NCI-H446 (cell line): ENCODE measurements around the gene FAM131B.

Source experiments
- DNase-seq, 2 experiments: peaks; one replicate each; lab custom pipeline; 2025; lab: John Stamatoyannopoulos, UW

The FAM131B gene

GRCh38 chr7:143359771-143360353 is 2.7 kb downstream of the FAM131B start:
- no peak for DNase-seq

DNA sequence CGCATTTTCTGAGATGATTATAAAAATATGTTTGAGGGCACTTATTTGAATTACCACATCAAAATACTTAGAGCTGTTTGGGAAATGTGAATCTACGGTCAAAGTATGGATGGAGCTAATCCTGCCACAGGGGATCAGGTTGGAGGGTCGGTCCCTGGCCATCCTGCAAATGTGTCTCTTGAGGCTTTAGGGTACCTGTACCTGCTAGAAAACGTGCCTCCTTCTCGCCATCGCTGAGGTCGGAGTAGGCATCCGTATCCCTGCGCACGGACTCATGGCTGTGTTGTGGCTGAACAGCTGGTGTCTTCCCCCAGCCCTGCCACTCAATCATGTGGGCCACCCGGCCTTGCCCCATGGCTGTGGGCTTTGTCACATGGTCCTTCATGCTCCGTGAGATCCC is 3.9 kb downstream of the FAM131B start:
- no peak for DNase-seq

- DNase-seq, result no peak
Observed at GRCh38 chr7:143356414-143357050, 6.0 kb downstream of the FAM131B start.

DNA sequence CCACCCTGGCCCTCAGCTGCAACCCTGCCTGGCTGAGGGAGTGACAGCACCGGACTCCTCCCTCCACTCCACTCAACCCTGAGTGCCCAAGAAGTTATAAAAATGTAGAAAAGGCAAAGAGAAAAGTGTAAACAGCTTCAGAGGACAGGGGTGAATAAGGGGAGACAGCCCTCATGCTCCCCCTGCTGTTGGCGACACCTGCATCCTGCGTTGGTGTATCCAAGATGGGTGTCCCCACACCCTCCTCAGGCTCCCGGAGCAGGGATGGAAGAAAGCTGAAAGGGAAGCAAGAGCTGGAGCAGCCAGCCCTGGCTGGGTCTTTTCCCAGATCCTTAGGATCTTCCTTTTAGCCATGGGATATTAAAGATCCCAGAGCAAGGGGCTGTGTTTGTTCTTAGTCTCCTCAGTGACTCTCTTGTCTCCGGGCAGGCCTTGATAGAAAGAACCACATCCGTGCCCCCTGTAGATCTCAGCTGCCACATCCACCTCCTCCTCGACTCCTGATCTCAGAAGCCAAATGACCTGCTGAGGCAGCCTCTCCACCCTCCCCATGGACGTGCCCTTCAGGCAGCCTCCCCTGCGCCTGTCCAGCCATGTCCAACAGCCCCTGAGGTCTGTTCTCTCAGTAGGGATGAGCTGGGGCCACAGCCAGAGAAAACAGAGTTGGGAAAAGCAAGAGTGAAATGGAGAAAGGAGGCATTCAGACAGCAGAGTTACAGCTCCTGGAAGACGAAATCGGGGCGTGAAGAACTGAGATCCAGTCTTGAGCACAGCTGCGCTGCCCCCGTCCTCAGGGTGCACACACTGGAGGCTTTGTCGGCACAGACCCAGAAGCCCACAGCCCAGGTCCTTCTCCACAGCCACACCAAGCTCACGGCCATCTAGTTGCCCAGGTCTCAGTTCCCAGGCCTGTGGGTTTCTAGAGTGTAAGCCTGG is 6.8 kb downstream of the FAM131B start:
- no peak for DNase-seq

DNA sequence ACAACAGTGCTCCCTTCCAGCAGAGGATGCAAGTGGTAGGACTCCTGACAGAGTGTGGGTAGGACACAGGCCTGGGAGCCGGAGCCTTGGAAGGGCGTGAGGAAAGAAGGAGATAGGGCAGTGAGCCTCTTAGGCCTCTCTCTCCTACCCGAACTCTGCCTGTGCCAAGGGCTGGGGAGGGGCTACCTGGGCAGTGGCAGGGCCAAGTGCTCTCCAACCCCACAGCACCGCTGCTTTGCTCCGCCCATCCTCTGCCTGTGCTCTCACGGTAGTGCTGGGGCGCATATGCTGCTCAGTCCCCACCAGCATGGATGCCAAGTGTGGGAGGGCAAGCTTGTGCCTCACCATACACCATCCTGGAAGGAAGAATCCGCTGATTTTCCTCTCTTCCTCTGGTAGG is 7.5 kb downstream of the FAM131B start:
- no peak for DNase-seq

DNA sequence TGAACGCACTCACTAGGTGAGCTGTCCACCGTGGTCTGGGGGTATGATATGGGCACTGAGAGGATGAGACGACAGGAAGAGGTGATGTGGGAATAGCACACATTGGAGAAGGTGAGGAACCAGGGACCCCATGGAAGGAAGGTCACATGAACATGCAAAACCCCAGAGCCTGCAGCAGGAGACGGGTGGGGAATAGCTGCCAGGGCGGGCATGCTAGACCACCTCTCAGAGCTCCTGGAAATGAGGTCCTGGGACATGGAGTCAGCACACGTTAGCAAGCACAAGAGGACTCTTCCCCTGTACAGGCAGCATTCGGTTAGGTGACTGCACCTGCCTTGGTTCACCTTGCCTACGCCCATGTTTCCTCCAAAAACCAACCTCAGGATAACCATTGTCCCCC is 8.1 kb downstream of the FAM131B start:
- DNase-seq, result no peak

DNA sequence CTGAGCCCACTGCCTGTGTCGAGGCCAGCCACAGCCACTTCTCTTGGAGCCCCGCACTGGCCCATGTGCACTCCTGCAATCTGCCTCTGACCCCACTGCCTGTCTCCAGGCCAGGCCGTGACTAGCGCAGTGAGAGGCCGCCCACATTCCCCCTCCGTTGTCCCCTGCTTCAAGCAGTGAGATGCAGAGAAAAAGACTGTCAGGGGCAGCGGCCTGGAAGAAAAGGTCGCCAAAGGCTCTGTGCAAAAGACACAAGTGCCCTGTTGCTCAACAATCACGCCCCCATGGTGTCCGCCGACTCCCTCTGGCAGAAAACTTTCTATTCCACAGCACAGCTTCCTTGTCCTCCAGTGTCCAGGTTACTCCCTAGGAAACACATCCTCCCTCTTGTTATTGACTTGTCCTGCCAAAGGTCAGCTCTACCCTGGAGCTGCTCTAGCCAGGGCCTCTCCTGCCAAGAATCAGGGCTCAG is 9.9 kb downstream of the FAM131B start:
- no peak for DNase-seq

DNA sequence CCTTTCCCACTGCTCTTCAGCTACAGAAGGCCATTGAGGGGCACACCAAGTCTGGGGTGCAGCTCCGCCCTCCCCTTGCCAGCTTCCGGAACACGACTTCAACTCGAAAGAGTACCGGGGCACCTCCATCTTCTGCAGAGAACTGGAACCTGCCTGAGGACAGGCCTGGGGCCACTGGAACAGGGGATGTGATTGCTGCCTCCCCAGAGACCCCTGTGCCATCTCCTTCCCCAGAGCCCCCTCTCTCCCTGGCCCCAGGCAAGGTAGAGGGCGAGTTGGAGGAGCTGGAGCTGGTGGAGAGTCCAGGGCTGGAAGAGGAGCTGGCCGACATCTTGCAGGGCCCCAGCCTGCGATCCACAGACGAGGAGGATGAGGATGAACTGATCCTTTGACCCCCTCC is 10.9 kb downstream of the FAM131B start:
- no peak for DNase-seq

DNA sequence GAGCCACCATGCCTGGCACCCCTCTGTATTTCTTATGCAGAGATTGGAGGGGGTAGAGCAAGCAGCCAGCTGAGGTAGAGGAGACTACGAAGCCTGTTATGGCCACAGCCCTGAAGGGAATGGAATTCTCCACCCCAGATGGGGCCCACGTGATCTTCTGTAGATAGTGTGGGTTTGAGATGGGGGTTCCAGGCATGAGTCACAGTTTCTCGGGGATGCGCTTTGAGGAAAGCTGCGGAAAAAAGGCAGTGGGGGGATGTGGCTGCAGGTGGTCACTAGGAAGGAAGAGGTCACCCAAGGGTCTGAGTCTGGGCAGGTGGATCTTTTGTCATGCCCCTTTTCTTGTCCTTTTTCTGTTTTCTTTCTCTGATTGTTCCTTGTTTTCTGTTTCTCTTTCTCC is 11.5 kb downstream of the FAM131B start:
- no peak for DNase-seq

- no peak for DNase-seq
Observed at GRCh38 chr7:143347950-143348349, 14.6 kb downstream of the FAM131B start.

DNA sequence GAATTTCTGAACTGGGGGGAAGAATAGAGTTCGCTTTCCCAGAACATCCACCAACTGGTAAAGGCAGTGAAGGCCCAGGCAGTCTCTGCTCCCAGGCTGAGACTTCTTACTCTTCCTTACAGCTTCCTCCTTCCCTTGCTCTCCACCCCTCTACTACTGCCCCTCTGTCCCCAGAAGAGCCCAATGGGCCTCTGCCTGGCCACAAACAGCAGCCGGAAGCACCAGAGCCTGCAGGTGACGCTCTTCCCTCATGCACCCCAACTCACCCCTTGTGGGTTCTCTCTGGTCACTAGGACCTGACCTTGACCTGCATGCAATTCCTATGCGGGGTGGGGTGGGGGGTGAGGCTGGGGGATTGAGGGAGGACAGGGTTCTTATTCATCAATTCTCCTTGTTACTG is 16.5 kb downstream of the FAM131B start:
- no peak for DNase-seq

- DNase-seq, result no peak
Observed at GRCh38 chr7:143345428-143345900, 17.0 kb downstream of the FAM131B start.

DNA sequence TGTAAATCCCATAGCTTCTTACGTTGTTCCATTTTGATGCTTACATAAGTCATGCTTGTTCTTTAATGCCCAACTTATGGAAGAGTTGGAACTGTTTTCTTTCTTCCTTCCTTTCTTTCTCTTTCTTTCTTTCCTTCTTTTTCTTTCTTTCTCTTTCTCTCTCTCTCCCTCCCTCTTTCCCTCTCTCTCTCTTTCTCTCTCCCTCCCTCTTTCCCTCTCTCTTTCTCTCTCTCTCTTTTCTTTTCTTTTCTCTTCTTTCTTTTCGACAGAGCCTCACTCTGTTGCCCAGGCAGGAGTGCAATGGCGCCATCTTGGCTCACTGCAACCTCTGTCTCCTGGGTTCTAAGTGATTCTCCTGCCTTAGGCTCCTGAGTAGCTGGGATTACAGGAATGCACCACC is 18.9 kb downstream of the FAM131B start:
- no peak for DNase-seq

- DNase-seq, result no peak
Observed at GRCh38 chr7:143341842-143342241, 20.7 kb downstream of the FAM131B start.

- no peak for DNase-seq
Observed at GRCh38 chr7:143337216-143337615, 25.3 kb downstream of the FAM131B start.

DNA sequence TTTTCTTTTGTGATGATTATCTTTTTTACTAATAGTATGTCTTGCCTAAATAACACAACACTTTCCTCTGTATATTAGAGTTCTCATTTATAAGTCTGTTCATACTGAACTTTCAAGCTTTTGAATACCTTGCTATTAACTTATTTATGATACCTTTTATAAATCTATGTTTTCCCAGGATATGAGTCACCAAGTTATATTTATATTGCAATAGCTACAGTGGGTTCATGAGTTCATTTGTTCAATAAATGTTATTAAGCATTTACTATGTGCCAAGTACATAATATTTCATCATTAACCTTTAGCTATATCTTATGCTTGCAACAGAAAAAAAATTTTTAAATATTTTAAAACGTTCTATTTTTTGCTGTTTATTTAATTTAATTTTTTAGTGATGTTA is 28.3 kb downstream of the FAM131B start:
- no peak for DNase-seq

GRCh38 chr7:143331179-143331801 is 31.2 kb downstream of the FAM131B start:
- no peak for DNase-seq

- no peak for DNase-seq
Observed at GRCh38 chr7:143329471-143330170, 32.9 kb downstream of the FAM131B start.

- no peak for DNase-seq
Observed at GRCh38 chr7:143327903-143328302, 34.6 kb downstream of the FAM131B start.

DNA sequence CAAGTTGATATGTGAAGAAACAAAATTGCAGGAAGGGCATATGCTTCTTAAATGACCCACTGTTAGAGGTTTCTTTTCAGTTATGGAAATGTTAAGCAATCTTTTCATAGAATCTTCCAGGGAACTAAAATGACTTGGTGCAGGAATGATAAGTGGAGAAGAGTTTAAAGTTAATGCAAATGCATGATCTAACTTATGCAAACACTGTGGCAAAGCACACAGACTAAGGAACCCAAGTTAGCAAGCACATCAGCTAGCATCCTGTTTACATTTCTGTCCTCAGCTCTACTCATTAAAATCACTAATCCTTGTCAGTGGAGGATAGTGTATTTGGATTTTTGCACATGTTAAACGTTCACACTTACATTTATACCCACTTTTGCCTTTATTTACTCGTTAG is 37.3 kb downstream of the FAM131B start:
- DNase-seq, result no peak

DNA sequence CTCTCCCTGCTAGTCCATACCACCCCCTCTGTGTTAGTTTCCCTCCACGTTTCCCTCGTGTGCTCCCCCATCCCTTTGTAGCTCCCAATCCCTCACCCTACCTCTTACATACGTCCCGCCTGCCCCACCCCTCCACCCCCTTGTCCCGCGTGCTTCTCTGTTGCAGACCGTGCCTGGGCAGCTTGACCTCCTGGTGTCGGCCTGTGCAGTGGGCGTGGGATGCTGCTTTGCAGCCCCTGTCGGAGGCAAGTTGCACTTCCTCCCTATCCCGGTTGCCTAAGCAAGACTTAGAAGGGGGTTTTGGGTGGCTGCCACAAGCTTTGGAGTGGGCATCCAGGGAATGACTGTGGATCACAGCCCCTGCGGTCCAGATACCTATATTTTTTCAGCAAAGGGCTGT is 38.9 kb downstream of the FAM131B start:
- no peak for DNase-seq
